ENCODE measurements around the gene MORN3. TPM values are rescaled to one million over a fixed set of nuclear protein-coding genes. Genes with fewer than 3 reads are reported as not detected.
A peak's percentile ranks its signal among the peaks of the same experiment; 100 is the strongest.
"Not testable (repeated sequence)": the region's sequence is repeated elsewhere in the genome, so short reads cannot be mapped to it uniquely, and the experiment has no call there.

MORN3 gene
- total and polyA plus RNA-seq, 2 donors (not counting 1 experiment from before 2014, with no cell fraction given): 0.22 to 1.3 TPM

DNA sequence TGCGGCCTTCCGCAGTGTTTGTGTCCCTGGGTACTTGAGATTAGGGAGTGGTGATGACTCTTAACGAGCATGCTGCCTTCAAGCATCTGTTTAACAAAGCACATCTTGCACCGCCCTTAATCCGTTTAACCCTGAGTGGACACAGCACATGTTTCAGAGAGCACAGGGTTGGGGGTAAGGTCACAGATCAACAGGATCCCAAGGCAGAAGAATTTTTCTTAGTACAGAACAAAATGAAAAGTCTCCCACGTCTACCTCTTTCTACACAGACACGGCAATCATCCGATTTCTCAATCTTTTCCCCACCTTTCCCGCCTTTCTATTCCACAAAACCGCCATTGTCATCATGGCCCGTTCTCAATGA is 35.6 kb downstream of the MORN3 start:
- H3K4me3 Mint-ChIP-seq; H3K27ac ChIP-seq (ENCODE audit: low read length in 2 of 2); H3K4me3 ChIP-seq (ENCODE audit: control extremely low read depth in 1 of 5, extremely low read depth in 1 of 5, insufficient read depth in 1 of 5, low read depth in 2 of 5, low read length in 4 of 5); H2AFZ ChIP-seq (ENCODE audit: insufficient read depth, low read depth, low read length, poor library complexity, severe bottlenecking); intact Hi-C loops (cut with micrococcal nuclease); DNase-seq; H3K9me3 Mint-ChIP-seq (ENCODE audit: insufficient read depth); CTCF ChIA-PET; H3K9me3 ChIP-seq (ENCODE audit: control extremely low read depth in 1 of 3, control insufficient read depth in 2 of 3, insufficient read depth in 1 of 3, low read length in 2 of 3); H3K27me3 ChIP-seq (replicated peaks in 1 of 4; ENCODE audit: control extremely low read depth in 1 of 4, control insufficient read depth in 3 of 4, insufficient read depth in 4 of 4, low read length in 3 of 4); H3K9ac ChIP-seq (ENCODE audit: low read length); H3K27me3 Mint-ChIP-seq; H3K4me2 ChIP-seq (replicated peaks; ENCODE audit: low read depth, low read length, poor library complexity, severe bottlenecking); ATAC-seq (ENCODE audit: low read depth); H3K27ac Mint-ChIP-seq: not testable (repeated sequence)
- H3K4me1 Mint-ChIP-seq: peaks cover 69% of the 10 kb centered on the region
- POLR2A ChIA-PET: interaction anchor here (0.6 to 0.7 kb wide), 2 partner anchors 382 to 389 kb away, joined by 3 to 7 read pairs; no protein-coding TSS in a partner anchor
- no CpG with 5 or more reads among the region's 11 CpGs for WGBS (ENCODE audit: insufficient coverage)
- Histone ChIP-seq H3K4me1 (ENCODE audit: control insufficient read depth in 2 of 2, insufficient read depth in 2 of 2, low read length in 2 of 2) (peaks cover 62 to 72% of the 10 kb centered on the region in 2 donors), H4K20me1 (ENCODE audit: control insufficient read depth, insufficient read depth, low read length, poor library complexity, severe bottlenecking) (peaks cover 56% of the 10 kb centered on the region), H3K36me3 (replicated peaks in 1 of 2; ENCODE audit: control extremely low read depth in 1 of 2, control insufficient read depth in 1 of 2, extremely low read depth in 1 of 2, insufficient read depth in 2 of 2, low read length in 1 of 2) (peaks cover 0 to 29% of the 10 kb centered on the region in 2 experiments), H3K79me2 (ENCODE audit: control insufficient read depth, insufficient read depth, low read length) (peaks cover 90% of the 10 kb centered on the region)

DNA sequence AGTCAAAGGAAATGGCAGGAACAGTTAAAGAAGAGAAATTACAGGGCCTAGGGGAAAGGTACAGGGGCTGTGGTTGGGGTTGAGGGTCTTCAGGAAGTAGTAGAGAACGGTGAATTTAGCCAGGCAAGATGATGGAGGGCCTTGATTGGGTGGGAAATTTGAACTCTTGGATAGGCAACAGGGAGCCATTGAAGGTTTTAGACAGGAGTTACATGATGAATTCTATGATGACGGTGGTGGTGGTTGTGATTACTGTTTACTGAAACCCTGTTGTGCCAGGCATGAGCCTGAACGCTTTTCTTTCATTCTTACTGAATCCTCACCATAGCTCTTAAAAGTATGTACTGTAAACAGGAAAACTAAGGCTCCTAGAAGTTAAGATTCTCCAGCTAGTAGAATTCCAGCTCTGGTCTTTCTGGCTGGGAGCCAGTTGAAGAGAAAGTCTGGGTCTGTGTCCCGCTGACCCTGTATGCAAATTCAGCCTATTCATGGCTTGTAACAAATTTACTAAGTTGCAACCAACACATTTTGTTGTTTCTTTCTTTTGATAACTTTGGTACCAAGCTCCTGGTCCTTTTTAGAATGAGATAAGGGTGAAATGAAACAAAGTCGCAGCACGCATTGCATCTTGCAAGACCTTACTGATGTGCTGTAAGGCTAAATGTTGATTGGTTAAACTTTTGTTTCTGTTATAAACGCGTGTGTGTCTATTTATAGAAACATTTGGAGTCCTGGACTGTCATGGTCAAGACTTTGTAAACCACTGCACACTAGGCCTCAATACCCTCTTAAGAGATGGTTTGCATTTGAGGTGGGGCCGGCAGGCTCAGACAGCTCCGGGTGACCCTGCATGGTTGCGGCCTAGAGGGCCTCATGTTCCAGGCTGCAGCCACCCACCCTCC is 37.1 kb downstream of the MORN3 start:
- peak overlapping the region; percentile 47 for H3K4me3 Mint-ChIP-seq
- Histone ChIP-seq H3K4me2 (replicated peaks; ENCODE audit: low read depth, low read length, poor library complexity, severe bottlenecking) (peak overlapping the region; percentile 18), H3K9ac (ENCODE audit: low read length) (no peak overlapping the region), H3K4me1 (ENCODE audit: control insufficient read depth in 2 of 2, insufficient read depth in 2 of 2, low read length in 2 of 2) (peaks cover 61 to 71% of the 10 kb centered on the region in 2 donors), H3K9me3 (ENCODE audit: control extremely low read depth in 1 of 3, control insufficient read depth in 2 of 3, insufficient read depth in 1 of 3, low read length in 2 of 3) (no peaks in the 10 kb centered on the region), H2AFZ (ENCODE audit: insufficient read depth, low read depth, low read length, poor library complexity, severe bottlenecking) (no peak overlapping the region), H3K36me3 (replicated peaks in 1 of 2; ENCODE audit: control extremely low read depth in 1 of 2, control insufficient read depth in 1 of 2, extremely low read depth in 1 of 2, insufficient read depth in 2 of 2, low read length in 1 of 2) (peaks cover 0 to 29% of the 10 kb centered on the region in 2 experiments), H3K27ac (ENCODE audit: low read length in 2 of 2) (peak overlapping the region in 1 of 2 donors; percentile 70), H3K27me3 (replicated peaks in 1 of 4; ENCODE audit: control extremely low read depth in 1 of 4, control insufficient read depth in 3 of 4, insufficient read depth in 4 of 4, low read length in 3 of 4) (no peaks in the 10 kb centered on the region), H3K4me3 (ENCODE audit: control extremely low read depth in 1 of 5, extremely low read depth in 1 of 5, insufficient read depth in 1 of 5, low read depth in 2 of 5, low read length in 4 of 5) (no peak overlapping the region), H4K20me1 (ENCODE audit: control insufficient read depth, insufficient read depth, low read length, poor library complexity, severe bottlenecking) (peaks cover 53% of the 10 kb centered on the region), H3K79me2 (ENCODE audit: control insufficient read depth, insufficient read depth, low read length) (peaks cover 90% of the 10 kb centered on the region)
- ChIA-PET CTCF (interaction anchor here (1.2 to 12.0 kb wide), 2 partner anchors 13 to 78 kb away, joined by 3 to 213 read pairs; no protein-coding TSS in a partner anchor), POLR2A (no interaction called here)
- TF ChIP-seq, protein P1, sequence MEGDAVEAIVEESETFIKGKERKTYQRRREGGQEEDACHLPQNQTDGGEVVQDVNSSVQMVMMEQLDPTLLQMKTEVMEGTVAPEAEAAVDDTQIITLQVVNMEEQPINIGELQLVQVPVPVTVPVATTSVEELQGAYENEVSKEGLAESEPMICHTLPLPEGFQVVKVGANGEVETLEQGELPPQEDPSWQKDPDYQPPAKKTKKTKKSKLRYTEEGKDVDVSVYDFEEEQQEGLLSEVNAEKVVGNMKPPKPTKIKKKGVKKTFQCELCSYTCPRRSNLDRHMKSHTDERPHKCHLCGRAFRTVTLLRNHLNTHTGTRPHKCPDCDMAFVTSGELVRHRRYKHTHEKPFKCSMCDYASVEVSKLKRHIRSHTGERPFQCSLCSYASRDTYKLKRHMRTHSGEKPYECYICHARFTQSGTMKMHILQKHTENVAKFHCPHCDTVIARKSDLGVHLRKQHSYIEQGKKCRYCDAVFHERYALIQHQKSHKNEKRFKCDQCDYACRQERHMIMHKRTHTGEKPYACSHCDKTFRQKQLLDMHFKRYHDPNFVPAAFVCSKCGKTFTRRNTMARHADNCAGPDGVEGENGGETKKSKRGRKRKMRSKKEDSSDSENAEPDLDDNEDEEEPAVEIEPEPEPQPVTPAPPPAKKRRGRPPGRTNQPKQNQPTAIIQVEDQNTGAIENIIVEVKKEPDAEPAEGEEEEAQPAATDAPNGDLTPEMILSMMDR (IDR thresholded peaks at IDR 0.05): no peak
- no peaks in the 10 kb centered on the region for H3K27me3 Mint-ChIP-seq
- ATAC-seq (ENCODE audit: low read depth) (no peak), DNase-seq (no peak)
- H3K9me3 Mint-ChIP-seq (ENCODE audit: insufficient read depth): no peaks in the 10 kb centered on the region
- H3K4me1 Mint-ChIP-seq: peaks cover 72% of the 10 kb centered on the region
- intact Hi-C loops (cut with micrococcal nuclease): no loop called here
- WGBS (ENCODE audit: insufficient coverage): 70% methylated on average over 3 of the region's 11 CpGs
- H3K27ac Mint-ChIP-seq: peak overlapping the region; percentile 82

Measured in B cell (primary cell).